Bone marrow (tissue), 2 donors: Measurements from ENCODE around the gene ZNF207.
"Not testable (repeated sequence)": the region's sequence is repeated elsewhere in the genome, so short reads cannot be mapped to it uniquely, and the experiment has no call there.

Experiments used
- DNase-seq, 2 donors: peaks; one replicate each; lab custom pipeline; 2025; lab: John Stamatoyannopoulos, UW

The ZNF207 gene

GRCh38 chr17:32335046-32335445 is 14.9 kb upstream of the ZNF207 start:
- no peak for DNase-seq

GRCh38 chr17:32335687-32336086 is 14.3 kb upstream of the ZNF207 start:
- DNase-seq: no peak

GRCh38 chr17:32341141-32341856 is 8.7 kb upstream of the ZNF207 start:
- no peak for DNase-seq

GRCh38 chr17:32341857-32342602 is 7.9 kb upstream of the ZNF207 start, which contains the start of gene C17orf75:
TSS of gene C17orf75 (minus strand) at chr17:32342173. CDS start at chr17:32342139, 34 bp downstream.
- DNase-seq: peak; percentile 32 to 64

GRCh38 chr17:32342603-32343325 is 7.2 kb upstream of the ZNF207 start:
- no peak for DNase-seq

- no peak for DNase-seq
These were observed 3.9 kb upstream of the ZNF207 start for GRCh38 chr17:32345951-32346600.

GRCh38 chr17:32348483-32348800 is 1.5 kb upstream of the ZNF207 start:
- DNase-seq: no peak

GRCh38 chr17:32349503-32349853 is 479 bp upstream of the ZNF207 start:
- peak in 1 of 2 donors; percentile 37 for DNase-seq

- peak in 1 of 2 donors; percentile 24 for DNase-seq
These were observed 885 bp downstream of the ZNF207 start for GRCh38 chr17:32350666-32351418.

- not testable (repeated sequence) for DNase-seq
These were observed 2.8 kb downstream of the ZNF207 start for GRCh38 chr17:32352734-32353133.

- DNase-seq: no peak
These were observed 5.9 kb downstream of the ZNF207 start for GRCh38 chr17:32355649-32356377.

- DNase-seq: no peak
These were observed 6.4 kb downstream of the ZNF207 start for GRCh38 chr17:32356378-32356743.

- no peak for DNase-seq
These were observed 6.8 kb downstream of the ZNF207 start for GRCh38 chr17:32356750-32357149.

- DNase-seq: no peak
These were observed 7.7 kb downstream of the ZNF207 start for GRCh38 chr17:32357615-32358014.

- DNase-seq: no peak
These were observed 11.3 kb downstream of the ZNF207 start for GRCh38 chr17:32361270-32361669.

GRCh38 chr17:32370426-32370825 is 20.5 kb downstream of the ZNF207 start:
- no peak for DNase-seq

GRCh38 chr17:32382526-32383223 is 32.7 kb downstream of the ZNF207 start:
- DNase-seq: no peak

- DNase-seq: no peak
These were observed 34.0 kb downstream of the ZNF207 start for GRCh38 chr17:32383926-32384434.

- no peak for DNase-seq
These were observed 35.2 kb downstream of the ZNF207 start for GRCh38 chr17:32385121-32385520.

GRCh38 chr17:32385971-32386370 is 36.0 kb downstream of the ZNF207 start:
- no peak for DNase-seq
